GM19452 (cell line): ENCODE results near the gene DMKN.
"Not testable (repeated sequence)": the region's sequence is repeated elsewhere in the genome, so short reads cannot be mapped to it uniquely, and the experiment has no call there.

Source experiments
- ATAC-seq: cut with Tn5 transposase; IDR thresholded peaks from one replicate; pipeline ENCODE4 v1.9.1; 2021; ENCODE audit not compliant: unreplicated experiment

Gene DMKN

DNA sequence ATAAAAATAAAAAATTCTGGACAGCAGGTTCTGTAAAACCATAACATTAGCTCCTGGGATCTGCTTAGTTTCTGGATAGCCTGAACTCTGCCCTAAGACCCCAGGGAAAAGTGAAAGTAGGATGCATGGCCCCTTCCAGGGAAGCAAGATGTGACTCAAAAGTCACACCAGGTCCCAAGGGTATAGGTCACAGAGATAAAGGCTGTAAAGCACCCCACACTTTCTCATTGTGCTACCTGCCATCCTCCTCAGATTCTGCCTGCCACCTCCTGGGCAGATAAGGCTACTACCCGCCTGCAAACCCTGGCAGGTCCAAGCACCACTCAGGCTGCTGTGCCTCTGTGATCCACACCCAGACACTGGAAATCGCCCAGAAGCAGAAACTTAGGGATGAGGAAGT, 44.8 kb downstream of the DMKN start:
- peak; percentile 66 for ATAC-seq

DNA sequence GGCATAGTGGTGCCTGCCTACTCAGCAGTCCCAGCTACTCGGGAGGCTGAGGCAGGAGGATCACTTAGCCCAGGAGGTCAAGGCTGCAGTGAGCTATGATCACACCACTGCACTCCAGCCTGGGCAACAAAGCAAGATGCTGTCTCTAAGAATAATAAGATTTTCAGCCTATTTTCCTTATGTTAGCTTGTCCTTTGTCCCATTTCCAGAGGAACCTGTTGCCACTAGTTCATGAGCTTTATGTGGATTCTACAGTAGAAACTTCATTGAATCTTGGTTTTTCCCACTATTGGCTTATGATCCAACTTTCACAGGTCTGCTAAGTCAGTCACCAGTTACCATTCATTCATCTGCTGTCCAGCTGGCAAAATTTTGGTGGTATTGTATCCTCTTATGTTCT, 47.2 kb downstream of the DMKN start:
- no peak for ATAC-seq

DNA sequence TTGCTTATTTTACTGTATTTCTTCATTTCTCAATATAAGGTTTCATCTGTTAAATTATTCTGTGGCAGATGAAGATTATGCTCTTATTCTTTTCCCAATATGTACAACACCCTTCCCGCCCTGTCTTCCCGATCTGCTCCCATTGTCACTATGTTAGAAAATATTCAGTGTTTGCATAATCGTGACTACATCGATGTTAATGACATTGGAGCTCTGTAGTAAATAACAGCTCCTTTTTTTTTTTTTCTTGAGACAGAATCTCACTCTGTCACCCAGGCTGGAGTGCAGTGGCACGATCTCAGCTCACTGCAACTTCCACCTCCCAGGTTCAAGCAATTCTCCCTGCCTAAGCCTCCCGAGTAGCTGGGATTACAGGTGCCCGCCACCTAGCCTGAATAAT, 50.5 kb downstream of the DMKN start:
- not testable (repeated sequence) for ATAC-seq

DNA sequence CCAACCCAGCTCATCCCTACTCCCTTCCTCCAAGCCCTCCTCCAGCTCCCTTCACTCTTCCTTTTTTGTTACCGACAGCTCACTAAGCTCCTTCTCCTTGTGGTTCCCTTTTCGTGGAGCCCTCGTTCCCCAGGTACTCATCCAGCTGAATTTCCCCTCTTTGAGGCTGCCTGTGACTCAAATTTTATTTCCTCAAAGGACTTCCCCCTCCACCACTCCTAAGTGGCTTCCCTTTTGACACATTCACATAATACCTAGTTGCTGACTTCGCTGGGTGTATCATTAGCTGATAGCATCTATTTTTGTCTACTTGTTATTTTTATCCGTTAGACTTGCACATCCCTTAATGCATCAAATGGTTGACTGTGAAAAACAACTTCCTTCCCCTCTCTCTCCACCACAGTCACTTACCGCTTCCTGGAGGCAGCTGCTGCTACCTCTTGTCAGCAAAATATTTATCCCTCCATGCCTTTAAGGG, 50.9 kb downstream of the DMKN start:
- ATAC-seq, result peak; percentile 58

DNA sequence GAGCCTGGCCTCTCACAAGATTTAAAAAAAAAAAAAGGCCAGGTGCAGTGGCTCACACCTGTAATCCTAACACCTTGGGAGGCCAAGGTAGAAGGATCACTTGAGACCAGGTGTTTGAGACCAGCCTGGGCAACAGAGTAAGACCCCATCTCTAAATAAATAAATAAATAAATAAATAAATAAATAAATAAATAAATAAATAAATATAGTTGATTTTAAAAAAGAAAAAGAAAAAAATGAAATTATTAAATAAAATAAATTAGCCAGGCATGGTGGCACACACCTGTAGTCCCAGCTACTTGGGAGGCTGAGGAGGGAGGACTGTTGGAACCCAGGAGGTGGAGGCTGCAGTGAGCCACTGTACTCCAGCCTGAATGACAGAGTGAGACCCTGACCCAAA, 51.7 kb downstream of the DMKN start:
- not testable (repeated sequence) for ATAC-seq

DNA sequence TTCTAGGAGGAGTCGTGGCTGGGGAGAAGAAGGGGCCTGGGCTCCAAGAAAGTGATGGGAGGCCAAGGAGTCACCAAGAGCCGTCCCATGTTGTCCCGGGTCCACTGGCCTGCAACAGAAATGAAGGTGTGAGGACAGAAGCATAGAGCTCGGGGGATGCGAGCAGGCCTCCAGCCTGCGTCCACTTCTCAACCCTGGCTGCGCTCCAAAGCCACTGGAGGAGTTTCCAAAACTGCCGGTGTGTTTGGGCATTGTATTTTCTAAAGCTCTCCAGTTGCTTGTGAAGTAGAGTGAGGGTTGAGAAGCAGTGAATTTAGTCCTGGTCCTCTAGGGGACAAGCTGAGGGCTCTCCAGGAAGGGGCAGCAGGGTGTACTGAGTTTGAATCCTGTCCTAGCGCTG, 52.4 kb downstream of the DMKN start:
- ATAC-seq, result no peak

DNA sequence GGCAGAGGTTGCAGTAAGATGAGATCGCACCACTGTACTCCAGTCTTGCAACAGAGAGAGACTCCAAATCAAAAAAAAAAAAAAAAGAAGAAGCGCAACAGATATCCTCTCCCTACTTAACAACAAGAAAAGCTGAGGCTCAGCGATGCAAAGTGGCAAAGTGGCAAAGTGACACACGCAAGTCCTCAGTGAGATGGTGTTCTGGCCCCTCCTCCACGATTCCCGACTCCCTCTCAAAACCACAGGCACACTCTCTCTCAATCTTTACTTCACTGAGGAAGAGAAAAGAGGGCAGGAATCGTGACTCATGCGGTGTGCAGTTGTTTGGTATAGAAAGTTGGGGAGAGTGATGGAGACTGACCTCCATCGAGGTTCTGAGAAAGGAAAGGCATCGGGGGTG, 52.8 kb downstream of the DMKN start:
- no peak for ATAC-seq

DNA sequence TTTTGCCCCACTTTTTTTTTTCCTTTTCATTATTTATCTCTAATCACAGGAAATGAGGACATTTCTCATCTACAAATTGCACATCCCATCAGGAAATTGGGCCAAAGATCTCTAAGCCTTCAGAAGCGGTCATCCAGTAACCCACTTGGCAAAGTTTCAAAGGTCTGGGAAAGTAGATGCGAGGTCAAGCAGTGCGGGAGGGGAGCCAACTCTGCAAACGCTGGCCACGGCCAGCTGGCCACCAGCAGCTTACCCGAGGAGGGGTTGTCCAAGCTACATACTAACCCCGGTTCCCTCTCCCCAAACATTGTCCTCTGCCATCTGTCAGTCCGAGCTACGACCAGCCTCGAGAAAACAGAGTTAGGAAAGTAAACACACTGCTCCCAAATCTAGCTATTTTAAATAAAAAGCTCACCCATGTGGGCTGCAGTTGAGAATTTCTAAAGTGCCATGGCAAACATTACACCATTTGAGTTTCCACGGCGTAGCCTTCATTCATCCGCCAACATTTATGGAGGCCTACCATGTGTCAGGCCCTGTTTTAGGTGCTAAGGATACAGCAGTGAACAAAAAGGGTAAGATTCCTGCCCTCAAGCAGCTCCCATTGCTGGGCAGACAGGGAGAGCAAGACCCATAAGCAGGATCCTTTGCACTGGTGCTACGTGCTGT, 53.9 kb downstream of the DMKN start:
- ATAC-seq, result no peak

DNA sequence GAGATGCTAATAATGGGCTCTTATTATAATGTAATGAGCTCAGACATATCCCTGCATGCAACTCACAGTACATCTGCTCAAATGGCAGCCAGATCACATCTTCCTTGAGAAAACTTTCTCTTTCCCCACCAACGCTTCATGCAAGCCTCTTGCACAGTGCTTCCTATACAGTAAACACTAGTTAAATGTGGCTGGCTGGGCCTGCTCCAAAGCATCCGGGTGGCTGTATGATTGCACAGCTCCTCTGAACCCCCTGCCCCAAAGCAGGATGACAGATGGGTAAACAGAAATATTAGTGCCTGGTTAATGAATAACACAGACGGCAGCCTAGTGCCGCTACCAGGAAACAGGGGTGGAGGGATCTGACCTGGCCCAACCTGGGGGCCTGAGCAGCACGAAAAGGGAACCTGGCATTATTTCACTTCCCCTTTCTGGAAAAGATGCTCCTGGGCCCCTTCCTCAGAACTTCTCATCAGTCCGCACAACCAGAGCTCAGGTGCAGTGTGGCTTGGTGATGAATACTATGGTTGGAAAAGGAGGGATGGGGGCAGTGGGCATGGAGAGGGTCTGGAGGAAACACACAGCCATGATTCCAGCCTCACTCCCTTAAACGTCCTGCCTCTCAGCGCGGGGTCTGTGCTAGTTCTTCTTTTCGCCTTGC, 54.6 kb downstream of the DMKN start:
- no peak for ATAC-seq

DNA sequence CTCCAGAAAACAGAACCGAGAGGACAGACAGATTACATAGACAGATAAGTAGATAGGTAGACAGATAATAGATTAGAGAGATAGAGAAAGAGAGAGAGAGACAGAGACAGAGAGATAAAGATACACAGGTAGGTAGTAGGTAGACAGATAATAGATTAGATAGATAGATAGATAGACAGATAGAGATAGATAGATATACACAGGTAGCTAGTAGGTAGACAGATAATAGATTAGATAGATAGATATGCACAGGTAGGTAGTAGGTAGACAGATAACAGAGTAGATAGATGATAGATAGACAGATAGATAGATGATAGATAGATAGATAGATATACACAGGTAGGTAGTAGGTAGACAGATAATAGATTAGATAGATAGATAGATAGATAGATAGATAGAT, 55.3 kb downstream of the DMKN start:
- no peak for ATAC-seq

DNA sequence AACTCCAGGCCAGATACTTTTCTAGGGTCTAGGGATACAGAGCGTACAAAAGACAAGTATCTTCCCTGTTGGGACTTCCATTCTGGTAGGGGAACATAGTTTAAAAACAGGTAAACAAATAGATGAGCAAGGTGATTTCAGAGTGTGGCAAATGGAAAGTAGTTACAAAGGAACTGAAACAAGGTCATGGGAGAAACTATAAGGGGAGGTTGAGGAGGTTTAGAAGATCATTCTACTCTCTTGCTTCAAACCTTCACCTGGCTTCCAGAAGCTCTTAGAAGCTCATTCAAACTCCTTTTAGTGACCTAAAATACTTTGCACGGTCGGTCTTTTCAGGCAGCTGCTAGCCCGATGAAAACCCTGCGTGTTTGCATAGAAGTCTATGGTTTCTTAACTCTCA, 56.3 kb downstream of the DMKN start:
- ATAC-seq, result no peak

DNA sequence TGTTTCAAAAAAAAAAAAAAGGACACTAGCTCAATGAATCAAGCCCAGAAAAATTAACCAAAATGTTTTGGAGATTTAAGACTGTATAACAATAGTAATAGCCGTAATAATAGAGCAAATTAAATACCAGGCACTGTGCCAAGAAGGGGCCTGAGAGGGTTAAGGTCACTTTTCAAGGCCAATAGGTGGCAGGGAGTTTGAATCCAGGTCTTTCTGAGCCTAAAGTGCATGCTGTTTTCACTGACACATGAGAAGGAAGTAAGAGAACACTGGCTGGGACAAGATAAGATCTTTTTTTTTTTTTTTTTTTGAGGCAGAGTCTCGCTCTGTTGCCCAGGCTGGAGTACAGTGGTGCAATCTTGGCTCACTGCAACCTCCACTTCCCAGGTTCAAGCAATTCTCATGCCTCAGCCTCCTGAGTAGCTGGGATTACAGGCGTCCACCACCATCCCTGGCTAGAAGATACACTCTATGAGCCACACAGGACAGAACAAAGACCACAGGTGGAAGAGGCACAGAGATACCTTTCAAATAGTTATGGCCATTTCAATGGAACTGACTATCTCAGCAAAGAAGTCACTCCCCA, 57.7 kb downstream of the DMKN start:
- ATAC-seq, result no peak

DNA sequence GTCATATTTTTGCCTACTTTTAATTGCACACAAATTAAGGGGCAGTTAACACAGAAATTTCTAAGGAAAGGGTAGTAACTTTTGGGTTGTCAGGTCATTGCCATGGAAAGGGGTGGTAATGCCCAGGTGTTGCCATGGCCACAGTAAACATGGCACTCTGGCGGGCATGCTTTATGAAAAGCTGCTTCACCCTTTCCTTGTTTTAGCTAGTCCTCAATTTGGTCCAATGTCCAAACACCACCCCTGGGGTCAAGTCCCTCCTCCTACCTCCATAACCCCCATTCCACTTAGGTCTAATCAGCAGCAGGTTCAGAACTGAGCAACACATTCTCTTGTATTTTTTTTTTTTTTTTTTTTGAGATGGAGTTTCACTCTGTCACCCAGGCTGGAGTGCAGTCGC, 58.8 kb downstream of the DMKN start:
- no peak for ATAC-seq

DNA sequence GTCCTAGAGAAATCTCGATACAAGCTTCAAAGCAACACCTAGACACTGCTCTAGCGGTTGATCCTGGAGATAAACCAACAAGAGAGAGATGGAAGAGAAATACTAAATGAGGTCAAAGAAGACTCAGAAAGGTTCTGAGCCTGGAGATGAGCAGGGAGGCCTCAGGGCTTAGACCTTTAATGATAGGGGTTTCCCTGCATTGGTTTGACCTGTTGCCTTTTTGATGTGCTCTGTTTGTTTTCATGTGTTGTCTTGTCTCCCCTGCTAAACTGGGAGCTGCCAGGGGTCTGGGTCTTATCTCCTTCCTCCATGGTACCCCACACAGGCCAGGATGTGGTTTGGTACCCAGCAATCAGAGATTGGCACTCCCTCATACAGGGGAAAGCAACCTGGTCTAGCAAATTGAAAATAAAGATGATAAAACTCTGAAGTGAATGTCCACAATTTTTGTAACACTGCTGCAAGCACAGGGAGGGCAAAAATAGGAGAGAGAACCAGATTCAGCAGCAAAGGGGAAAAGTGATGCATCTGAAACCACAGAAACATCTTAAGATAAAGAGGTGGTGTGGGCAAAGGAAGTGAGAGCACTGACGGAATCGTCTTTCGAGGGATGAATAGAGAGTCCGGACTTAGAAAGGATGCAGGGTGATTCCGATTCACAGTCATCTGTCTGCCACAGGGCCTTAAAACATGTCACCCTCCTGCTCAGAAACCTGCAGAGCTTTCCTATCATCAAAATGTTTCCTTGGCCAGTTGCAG, 61.9 kb downstream of the DMKN start:
- no peak for ATAC-seq

DNA sequence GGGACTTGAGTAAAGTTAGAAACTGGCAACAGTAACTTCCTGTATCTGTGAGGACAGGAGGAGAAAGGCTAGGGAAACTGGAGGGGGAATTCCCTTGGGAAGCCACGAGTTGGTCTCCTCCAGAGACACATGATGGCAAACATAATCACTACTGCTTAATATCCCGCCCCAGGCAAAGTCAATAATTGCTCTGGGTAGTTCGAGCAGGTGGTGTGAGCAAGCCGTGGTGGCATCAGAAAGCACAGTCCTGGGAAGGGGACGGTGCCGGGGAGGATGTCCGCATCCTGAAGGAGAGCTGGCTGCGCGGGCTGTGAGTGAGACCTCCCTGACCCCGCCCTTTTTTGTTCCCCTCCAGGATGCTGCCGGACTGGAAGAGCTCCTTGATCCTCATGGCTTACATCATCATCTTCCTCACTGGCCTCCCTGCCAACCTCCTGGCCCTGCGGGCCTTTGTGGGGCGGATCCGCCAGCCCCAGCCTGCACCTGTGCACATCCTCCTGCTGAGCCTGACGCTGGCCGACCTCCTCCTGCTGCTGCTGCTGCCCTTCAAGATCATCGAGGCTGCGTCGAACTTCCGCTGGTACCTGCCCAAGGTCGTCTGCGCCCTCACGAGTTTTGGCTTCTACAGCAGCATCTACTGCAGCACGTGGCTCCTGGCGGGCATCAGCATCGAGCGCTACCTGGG, 63.9 kb downstream of the DMKN start:
- no peak for ATAC-seq

DNA sequence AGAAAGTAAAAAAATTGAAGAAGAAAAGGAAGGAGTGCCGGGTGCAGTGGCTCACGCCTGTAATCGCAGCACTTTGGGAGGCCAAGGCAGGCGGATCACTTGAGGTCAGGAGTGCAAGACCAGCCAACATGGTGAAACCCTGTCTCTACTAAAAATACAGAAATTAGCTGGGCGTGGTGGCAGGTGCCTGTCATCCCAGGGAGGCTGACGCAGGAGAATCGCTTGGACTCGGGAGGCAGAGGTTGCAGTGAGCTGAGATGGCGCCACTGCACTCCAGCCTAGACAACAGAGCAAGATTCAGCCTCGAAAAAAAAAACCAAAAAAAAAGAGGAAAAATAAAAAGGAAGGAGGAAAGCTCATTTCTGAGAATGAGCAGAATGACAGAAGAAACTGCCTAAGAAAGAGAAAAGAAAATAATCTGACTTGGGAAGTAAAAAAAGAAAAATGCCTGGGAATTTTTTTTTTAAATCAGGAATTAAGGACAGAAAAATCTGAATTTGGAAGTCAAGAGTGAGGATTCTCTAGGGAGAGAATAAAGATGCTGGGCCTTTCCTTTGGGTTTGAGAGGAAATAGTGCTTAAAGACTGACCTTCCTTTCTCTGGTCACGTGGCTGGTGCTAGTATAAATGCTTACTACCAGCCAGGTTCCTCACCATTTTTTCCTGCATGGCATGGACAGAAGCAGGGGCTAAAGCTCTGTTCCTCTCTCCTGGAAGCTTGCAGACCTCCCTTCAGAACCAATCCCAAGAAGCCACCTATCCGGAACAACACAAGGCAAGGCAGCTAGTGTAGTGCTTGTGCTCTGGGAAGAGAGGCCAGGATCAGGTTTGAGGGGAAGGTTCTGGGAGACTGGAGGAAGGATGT, 65.6 kb downstream of the DMKN start, which contains the start of gene FFAR2:
TSS of gene FFAR2 (plus strand) at position 652 of the 864 bp plus-strand sequence. CDS start 1,458 bp downstream, outside the sequence.
- no peak for ATAC-seq
